HG03354 (cell line): ENCODE results near the gene RMI1.
"Not testable (repeated sequence)": the region's sequence is repeated elsewhere in the genome, so short reads cannot be mapped to it uniquely, and the experiment has no call there.

Experiments used
- ATAC-seq: cut with Tn5 transposase; IDR thresholded peaks from one replicate; pipeline ENCODE4 v1.9.1; 2021; ENCODE audit warnings: mild to moderate bottlenecking; ENCODE audit not compliant: unreplicated experiment, poor library complexity, severe bottlenecking

RMI1 gene

DNA sequence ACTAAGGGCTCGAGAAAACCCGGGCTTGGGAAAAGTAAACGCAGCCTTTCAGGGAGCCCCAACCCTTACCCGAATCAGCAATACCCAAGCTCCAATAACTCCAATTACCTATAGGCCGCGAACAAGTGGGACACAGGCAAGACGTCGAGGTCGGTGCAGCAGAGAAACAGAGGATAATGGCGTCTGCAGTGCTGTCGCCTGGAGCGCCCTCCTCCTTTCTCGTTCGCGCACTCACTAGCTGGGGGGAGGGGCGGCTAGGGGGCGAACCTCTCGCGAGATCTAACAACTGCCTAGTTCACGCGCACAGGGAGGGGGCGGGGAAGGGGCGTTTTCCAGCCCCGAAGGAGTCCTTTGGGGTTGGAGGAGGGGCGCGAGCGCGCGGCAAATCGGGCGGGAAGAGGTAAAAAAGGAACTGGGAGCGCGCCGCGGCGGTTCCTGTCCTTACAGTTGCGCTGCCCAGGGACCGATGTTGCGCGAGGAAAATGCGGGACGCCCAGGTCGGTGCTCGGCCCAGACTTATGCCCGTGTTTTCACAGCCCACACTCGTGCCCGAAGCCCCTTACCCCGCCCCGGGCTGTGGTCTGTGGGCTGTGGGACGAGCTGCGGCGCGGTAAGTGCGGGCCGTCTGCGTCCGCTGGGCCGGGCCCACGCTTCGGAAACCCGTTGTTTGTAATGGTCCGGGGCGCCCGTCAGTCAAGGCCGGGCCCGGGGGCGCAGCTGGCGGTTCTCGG, at the start of gene RMI1:
TSS of gene RMI1 (plus strand) at position 411 of the 731 bp plus-strand sequence. CDS start 20,182 bp downstream, outside the sequence.
- peak; percentile 71 for ATAC-seq

DNA sequence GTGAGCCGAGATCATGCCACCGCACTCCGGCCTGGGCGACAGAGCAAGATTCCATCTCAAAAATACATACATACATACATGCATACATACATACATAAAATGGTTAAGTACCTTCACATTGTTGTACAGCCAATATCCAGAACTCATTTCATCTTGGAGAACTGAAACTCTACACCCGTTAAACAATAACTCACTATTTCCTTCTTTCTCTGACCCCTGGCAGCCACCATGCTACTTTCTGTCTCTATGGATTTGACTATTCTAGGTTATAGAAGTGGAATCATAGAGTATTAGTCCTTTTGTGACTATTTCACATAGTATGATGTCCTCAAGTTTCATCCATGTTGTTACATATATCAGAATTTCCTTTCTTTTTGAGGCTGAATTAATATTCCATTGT, 49.7 kb upstream of the RMI1 start:
- ATAC-seq = no peak

DNA sequence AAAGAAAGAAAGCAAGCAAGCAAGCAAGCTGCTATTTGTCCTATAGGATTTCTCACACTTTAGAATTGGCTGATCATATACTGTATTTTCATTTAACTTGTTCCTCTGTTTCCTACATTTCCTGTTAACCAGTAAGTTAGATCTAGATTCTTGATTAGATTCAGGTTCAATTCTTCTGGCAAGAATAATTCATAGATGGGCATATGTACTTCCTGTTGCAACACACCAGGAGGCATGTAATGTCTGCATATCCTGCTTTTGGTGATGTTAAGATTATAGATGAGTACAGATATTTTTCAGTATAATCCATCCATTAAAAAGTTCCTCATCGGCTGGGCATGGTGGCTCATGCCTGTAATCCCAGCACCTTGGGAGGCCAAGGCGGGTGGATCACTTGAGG, 48.6 kb upstream of the RMI1 start:
- no peak for ATAC-seq

GRCh38 chr9:83932851-83933250, 47.8 kb upstream of the RMI1 start:
- ATAC-seq = no peak

DNA sequence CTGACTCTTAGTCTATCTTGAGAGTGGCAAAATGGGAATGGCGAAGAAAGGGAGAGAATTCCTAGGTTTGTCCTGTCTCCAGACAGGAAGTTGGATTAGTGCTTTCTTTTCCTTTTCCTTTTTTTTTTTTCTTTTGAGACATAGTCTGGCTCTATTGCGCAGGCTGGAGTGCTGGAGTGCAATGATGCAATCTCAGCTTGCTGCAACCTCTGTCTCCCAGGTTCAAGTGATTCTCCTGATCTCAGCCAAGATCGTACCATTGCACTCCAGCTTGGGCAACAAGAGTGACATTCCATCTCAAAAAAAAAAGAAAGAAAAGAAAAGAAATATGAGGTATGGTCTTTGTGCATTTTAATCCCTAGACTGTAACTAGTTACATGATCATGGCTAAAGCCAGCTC, 46.8 kb upstream of the RMI1 start:
- ATAC-seq = no peak

GRCh38 chr9:83934569-83935275, 45.9 kb upstream of the RMI1 start:
- no peak for ATAC-seq

GRCh38 chr9:83935276-83935935, 45.2 kb upstream of the RMI1 start:
- no peak for ATAC-seq

- ATAC-seq = no peak
These were observed 44.1 kb upstream of the RMI1 start for GRCh38 chr9:83936523-83936922.

DNA sequence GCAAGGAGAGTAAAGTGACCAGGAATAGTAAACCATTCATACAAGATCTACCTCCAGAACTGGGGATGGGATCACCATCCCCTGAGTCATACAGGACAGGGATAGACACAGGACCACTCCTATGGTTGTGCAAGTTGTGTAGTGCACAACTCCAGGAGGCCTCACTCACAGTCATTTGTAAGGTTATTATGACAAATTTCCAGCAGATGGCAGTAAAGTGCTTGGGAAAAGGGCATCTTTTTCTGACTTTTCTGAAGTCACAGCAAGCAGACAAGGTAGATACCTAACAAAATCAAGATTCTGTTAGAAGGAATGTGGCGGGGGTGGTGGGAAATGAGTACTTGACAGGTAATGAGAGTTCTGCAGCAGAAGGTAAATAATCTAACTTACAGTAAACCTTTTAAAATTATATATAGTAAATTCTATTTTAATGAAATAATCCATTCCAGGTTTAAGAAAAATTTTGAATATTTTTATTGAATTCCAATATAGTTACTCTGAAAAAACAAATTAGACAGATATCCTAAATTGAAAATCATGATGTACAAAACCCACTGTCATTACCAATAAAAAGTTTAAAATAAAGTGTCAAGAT, 42.6 kb upstream of the RMI1 start:
- ATAC-seq = peak; percentile 81

DNA sequence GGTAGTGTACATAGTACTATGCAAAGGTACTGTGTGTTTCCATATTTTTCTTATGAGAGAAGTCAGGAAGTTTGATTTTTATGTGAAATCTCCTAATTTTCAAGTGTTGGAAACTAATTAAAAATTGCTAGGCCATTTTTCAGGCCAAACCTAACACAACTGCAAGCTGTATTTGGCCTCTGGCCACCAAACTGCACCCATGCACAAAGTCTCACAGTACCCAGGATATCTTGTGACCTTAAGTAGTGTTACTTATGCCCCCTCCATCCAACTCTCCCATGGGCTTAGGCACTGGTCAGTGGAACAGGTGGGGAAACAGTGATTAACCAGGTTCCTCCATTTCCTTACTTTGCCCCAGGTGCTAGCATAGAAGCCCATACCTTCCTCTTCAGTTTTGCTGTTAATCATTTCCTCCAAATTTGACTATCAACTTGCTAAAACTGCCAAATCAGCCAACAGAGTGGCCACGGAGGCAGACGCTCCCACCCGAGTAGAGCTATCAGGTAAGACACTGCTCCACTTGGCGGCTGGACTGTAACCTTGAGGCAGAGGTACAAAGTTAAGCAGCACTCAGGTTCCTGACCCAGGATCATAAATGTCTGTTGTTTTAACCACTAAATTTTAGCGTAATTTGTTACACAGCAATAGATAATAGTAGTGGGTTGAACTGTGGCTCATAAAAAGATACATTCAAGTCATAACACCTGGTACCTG, 39.9 kb upstream of the RMI1 start:
- ATAC-seq = no peak

DNA sequence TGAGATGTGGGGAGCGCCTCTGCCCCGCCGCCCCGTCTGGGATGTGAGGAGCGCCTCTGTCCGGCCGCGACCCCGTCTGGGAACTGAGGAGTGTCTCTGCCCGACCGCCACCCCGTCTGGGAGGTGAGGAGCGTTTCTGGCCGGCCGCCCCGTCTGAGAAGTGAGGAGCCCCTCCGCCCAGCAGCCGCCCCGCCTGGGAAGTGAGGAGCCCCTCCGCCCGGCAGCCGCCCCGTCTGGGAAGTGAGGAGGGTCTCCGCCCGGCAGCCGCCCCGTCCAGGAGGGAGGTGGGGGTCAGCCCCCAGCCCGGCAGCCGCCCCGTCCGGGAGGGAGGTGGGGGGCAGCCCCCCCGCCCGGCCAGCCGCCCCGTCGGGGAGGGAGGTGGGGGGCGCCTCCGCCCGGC, 32.5 kb upstream of the RMI1 start:
- ATAC-seq = not testable (repeated sequence)

DNA sequence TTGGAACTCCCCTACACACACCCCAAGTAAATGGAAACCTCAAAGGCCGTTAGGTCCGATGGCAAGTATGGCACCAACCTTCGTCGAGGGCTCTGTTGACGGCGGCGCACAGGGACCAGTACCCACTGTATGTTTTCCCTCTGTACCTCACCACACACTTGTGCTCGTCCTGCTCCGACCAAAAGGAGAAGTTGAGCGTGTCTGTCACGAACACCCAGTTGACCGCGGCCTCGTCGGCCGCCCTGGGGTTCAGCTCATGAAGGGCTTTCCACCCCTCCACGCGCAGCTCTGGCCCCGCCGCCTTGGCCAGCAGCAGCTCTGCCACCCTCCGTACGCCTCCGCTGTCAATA, 24.5 kb upstream of the RMI1 start:
- ATAC-seq = peak; percentile 60

DNA sequence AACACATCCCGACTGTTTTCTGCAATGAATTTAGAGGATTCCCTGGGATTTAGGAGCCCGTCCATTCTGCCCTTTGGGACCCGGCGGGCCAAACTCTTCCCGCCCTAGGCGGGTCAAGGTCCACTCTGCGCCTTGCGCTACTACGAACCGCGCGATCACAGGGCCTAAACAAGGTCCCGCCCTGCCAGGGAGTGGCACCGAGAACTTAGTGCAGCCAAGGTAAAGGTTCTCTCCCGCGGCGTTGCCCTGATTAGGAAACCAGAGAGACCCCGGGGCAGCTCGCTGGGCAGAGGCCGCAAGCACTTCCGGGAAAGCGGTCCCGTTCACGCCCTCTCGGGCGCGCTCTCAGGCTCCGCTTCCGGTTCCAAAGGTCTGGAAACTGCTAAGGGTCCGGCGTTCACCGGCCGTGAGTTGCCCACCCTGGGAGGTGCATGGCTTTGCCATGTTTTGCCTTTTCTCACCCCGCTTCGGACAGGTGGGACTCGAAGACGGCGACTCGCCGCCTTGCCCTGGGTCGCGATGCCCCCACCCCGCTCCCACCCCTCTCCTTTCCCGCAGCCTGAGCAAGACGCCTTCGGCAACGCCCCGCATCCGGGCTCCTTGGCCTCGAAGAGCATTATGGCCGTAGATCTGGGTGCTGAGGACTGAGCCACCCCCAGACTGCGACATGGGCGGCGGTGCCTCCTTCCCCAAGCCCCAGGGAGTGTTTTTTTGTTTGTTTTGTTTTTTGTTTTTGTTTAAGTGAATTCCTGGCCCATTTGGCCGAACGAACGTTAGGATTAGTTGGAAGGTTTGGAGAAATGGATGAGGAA, 24.0 kb upstream of the RMI1 start:
- ATAC-seq = peak; percentile 82

DNA sequence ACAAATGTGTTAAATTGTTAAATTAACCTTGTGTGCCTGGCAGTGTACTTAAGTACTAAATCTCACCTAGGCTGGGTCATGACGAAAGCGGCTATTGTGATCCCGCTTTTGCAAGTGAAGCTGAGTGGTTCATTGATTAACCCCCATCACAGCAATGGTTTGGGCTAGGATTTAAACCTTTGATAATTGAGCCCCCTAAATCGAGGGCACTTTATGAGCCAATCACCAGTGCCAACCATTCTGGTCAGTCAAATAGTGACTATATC, 23.4 kb upstream of the RMI1 start:
- ATAC-seq = no peak

GRCh38 chr9:83959061-83959460, 21.5 kb upstream of the RMI1 start:
- ATAC-seq = no peak

- no peak for ATAC-seq
These were observed 19.6 kb upstream of the RMI1 start for GRCh38 chr9:83960991-83961390.

DNA sequence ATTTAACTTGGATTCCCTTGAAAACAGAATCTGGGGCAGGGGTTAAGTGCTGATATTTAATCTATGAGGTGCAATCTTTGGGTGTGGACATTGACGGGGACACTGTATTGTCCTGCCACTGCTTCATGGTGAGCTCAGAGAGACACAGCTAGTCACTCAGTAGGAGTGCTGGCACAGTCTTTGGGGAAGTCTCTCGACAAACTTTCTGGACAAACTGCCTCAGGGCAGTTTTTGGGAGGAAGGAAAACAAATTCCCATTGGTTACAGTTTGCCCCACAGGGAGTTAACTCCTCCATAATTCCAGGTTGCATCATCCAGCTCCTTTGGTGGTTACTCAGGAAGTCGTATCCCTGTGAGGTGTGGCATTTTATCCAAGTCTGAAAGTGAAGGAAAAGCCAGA, 18.4 kb upstream of the RMI1 start:
- no peak for ATAC-seq

DNA sequence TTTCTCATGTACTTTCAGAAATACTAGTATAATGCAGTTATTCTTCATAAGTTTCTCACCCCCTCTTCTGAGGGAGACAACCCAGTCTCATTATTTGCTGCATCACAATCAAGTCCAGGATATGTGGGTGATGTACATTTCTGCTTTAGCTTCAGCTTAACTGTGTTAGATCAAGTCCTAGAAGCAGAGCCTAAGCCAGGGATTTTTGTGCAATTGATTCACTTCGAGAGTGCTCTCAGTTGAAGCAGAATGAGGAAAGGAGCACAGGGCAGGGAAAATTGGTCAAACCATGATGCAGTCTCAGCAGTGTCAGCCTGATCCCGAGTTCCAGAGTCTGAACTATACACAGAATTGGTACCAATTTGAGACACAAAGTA, 15.6 kb upstream of the RMI1 start:
- no peak for ATAC-seq

GRCh38 chr9:83965350-83966208, 15.0 kb upstream of the RMI1 start:
- no peak for ATAC-seq
